ENCODE measurements around the gene HIP1R. TPM values are rescaled to one million over a fixed set of nuclear protein-coding genes. Genes with fewer than 3 reads are reported as not detected.
"Not testable (repeated sequence)": the region's sequence is repeated elsewhere in the genome, so short reads cannot be mapped to it uniquely, and the experiment has no call there.

HIP1R gene
- total RNA-seq, 2 donors from 2014 or later, result 14.8 to 48.9 TPM

GRCh38 chr12:122875590-122876220 lies 40.4 kb downstream of the HIP1R start:
- ATAC-seq (no peak), DNase-seq (ENCODE audit: low spot score) (no peak)
- Mint-ChIP-seq H3K27me3 (no peaks in the 10 kb centered on the region), H3K27ac (peak overlapping the region; percentile 39 to 85), H3K4me1 (ENCODE audit: low read depth in 2 of 2) (peaks cover 77 to 91% of the 10 kb centered on the region in 2 donors), H3K9me3 (no peaks in the 10 kb centered on the region), H3K4me3 (peak overlapping the region; percentile 42), H3K36me3 (no peaks in the 10 kb centered on the region)

- ATAC-seq; H3K27me3 Mint-ChIP-seq; H3K36me3 Mint-ChIP-seq; DNase-seq (ENCODE audit: low spot score); H3K9me3 Mint-ChIP-seq: not testable (repeated sequence)
- peak overlapping the region; percentile 42 for H3K4me3 Mint-ChIP-seq
- peak overlapping the region; percentile 39 to 85 for H3K27ac Mint-ChIP-seq
- H3K4me1 Mint-ChIP-seq (ENCODE audit: low read depth in 2 of 2), result peaks cover 80 to 91% of the 10 kb centered on the region in 2 donors
These were observed 41.0 kb downstream of the HIP1R start for GRCh38 chr12:122876281-122876680.

DNA sequence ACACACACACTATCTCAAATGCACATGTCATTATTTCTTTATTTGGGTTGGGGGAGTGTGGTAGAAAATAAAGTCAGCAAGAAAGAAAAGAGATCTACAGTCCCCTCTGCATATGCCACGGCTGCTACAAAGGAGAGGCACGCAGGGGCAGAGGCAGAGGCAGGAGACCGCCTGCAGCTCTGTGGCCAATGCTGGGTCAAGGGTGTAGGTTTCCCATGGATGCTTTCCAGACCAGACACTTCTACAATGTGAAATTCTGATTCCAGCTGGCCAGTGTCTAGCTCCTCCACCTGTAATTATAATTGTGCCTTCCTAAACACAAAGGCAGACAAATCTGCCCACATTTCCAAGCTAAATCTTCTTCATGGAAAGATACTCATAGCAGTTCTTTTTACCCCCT lies 41.5 kb downstream of the HIP1R start:
- no peaks in the 10 kb centered on the region for H3K27me3 Mint-ChIP-seq

GRCh38 chr12:122878780-122879612 lies 43.7 kb downstream of the HIP1R start:
- DNase-seq (ENCODE audit: low spot score), result no peak
- Mint-ChIP-seq H3K9me3 (no peaks in the 10 kb centered on the region), H3K27ac (peak overlapping the region; percentile 62 to 85), H3K27me3 (no peaks in the 10 kb centered on the region), H3K4me1 (ENCODE audit: low read depth in 2 of 2) (peaks cover 79 to 89% of the 10 kb centered on the region in 2 donors), H3K36me3 (no peaks in the 10 kb centered on the region), H3K4me3 (peak overlapping the region; percentile 60)
- ATAC-seq, result peak; percentile 23 to 25

More for the DNA sequence above, 41.5 kb downstream of the HIP1R start:
- H3K4me1 Mint-ChIP-seq (ENCODE audit: low read depth in 2 of 2), result peaks cover 80 to 89% of the 10 kb centered on the region in 2 donors
- H3K9me3 Mint-ChIP-seq, result no peaks in the 10 kb centered on the region
- DNase-seq (ENCODE audit: low spot score), result no peak
- H3K4me3 Mint-ChIP-seq, result peak overlapping the region; percentile 42
- no peaks in the 10 kb centered on the region for H3K36me3 Mint-ChIP-seq
- ATAC-seq, result no peak
- peak overlapping the region in 1 of 2 donors; percentile 85 for H3K27ac Mint-ChIP-seq

GRCh38 chr12:122880155-122880667 lies 45.0 kb downstream of the HIP1R start:
- DNase-seq (ENCODE audit: low spot score), result no peak

GRCh38 chr12:122880668-122881067 lies 45.4 kb downstream of the HIP1R start:
- ATAC-seq (peak; percentile 41 to 69), DNase-seq (ENCODE audit: low spot score) (no peak)
- Mint-ChIP-seq H3K4me3 (peak overlapping the region; percentile 28), H3K27me3 (no peaks in the 10 kb centered on the region), H3K4me1 (ENCODE audit: low read depth in 2 of 2) (peaks cover 75 to 86% of the 10 kb centered on the region in 2 donors), H3K27ac (peak overlapping the region; percentile 16 to 62), H3K36me3 (no peaks in the 10 kb centered on the region), H3K9me3 (no peaks in the 10 kb centered on the region)

More at GRCh38 chr12:122880155-122880667, 45.0 kb downstream of the HIP1R start:
- Mint-ChIP-seq H3K27me3 (no peaks in the 10 kb centered on the region), H3K9me3 (no peaks in the 10 kb centered on the region), H3K27ac (peak overlapping the region; percentile 16 to 62), H3K36me3 (no peaks in the 10 kb centered on the region), H3K4me1 (ENCODE audit: low read depth in 2 of 2) (peaks cover 78 to 90% of the 10 kb centered on the region in 2 donors), H3K4me3 (peak overlapping the region; percentile 28)
- ATAC-seq, result no peak

- DNase-seq (ENCODE audit: low spot score) (no peak), ATAC-seq (peak; percentile 52)
- H3K27ac Mint-ChIP-seq, result peak overlapping the region; percentile 38 to 82
- H3K4me3 Mint-ChIP-seq, result peak overlapping the region; percentile 66
- H3K27me3 Mint-ChIP-seq, result no peaks in the 10 kb centered on the region
- H3K4me1 Mint-ChIP-seq (ENCODE audit: low read depth in 2 of 2), result peaks cover 73 to 80% of the 10 kb centered on the region in 2 donors
- H3K9me3 Mint-ChIP-seq, result no peaks in the 10 kb centered on the region
- H3K36me3 Mint-ChIP-seq, result no peaks in the 10 kb centered on the region
These were observed 47.8 kb downstream of the HIP1R start for GRCh38 chr12:122882908-122883558.

DNA sequence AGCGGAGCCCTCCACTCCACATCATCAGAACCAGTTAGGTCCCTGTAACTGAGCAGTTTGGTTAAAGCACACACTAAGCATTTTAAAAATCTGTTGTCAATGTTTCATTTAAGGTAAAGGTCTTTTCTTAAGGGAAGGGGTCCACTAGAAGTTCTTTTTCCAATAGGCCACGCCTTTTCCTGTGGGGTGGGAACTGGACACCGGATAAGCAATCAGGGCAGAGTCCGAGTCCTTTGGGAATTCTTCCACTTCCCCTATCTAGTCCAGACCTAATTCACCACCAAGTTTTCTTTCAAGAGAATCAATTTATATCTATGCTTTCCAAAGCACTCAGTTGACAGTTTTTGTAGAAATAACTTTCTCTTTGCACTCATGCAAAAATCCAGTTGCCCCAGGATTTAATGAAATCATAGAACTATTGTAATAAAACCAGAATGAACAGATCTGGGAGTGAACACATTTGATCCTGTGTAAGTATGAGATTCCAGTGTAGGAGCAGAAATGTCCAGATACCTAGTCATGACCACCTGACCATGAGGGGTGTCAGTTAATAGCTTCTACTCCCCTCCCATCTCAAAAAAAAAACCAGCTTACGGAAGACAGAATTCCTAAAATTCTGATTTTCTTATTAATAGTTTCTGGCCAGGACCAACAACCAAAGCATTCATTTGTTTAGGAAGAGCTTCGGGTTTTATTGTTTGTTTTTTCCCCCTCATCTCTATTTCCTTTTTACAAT lies 49.0 kb downstream of the HIP1R start:
- Mint-ChIP-seq H3K4me1 (ENCODE audit: low read depth in 2 of 2) (peaks cover 74 to 79% of the 10 kb centered on the region in 2 donors), H3K9me3 (no peaks in the 10 kb centered on the region), H3K27me3 (no peaks in the 10 kb centered on the region), H3K36me3 (no peaks in the 10 kb centered on the region), H3K4me3 (peak overlapping the region; percentile 66), H3K27ac (peak overlapping the region; percentile 38 to 82)
- no peak for DNase-seq (ENCODE audit: low spot score)
- ATAC-seq, result no peak

- Mint-ChIP-seq H3K4me3 (no peak overlapping the region), H3K27me3 (no peaks in the 10 kb centered on the region), H3K9me3 (no peaks in the 10 kb centered on the region), H3K27ac (peak overlapping the region in 1 of 2 donors; percentile 82), H3K36me3 (no peaks in the 10 kb centered on the region), H3K4me1 (ENCODE audit: low read depth in 2 of 2) (peaks cover 71 to 77% of the 10 kb centered on the region in 2 donors)
- ATAC-seq (no peak), DNase-seq (ENCODE audit: low spot score) (no peak)
These were observed 49.6 kb downstream of the HIP1R start for GRCh38 chr12:122884860-122885259.

DNA sequence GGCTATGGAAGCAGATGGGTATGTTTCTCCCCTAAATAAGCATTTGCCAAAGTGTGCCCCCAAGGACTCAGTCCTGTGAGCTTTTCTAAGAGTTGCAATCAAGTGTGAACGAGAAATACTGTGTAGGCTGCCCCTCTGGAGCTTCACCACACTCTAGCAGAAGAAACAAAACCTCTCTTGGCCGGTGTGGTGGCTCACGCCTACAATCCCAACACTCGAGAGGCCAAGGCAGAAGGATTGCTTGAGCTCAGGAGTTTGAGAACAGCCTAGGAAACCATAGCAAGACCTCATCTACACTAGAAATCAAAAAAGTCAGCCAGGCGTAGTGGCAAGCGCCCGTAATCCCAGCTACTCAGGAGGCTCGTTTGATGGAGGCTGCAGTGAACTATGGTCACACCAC lies 50.9 kb downstream of the HIP1R start:
- Mint-ChIP-seq H3K27me3 (no peaks in the 10 kb centered on the region), H3K4me3 (no peak overlapping the region), H3K36me3 (no peaks in the 10 kb centered on the region), H3K4me1 (ENCODE audit: low read depth in 2 of 2) (peaks cover 71 to 77% of the 10 kb centered on the region in 2 donors), H3K27ac (peak overlapping the region in 1 of 2 donors; percentile 76), H3K9me3 (no peaks in the 10 kb centered on the region)
- no peak for DNase-seq (ENCODE audit: low spot score)
- no peak for ATAC-seq

- no peaks in the 10 kb centered on the region for H3K36me3 Mint-ChIP-seq
- no peaks in the 10 kb centered on the region for H3K9me3 Mint-ChIP-seq
- ATAC-seq (peak; percentile 63 to 70), DNase-seq (ENCODE audit: low spot score) (no peak)
- peaks cover 75 to 79% of the 10 kb centered on the region in 2 donors for H3K4me1 Mint-ChIP-seq (ENCODE audit: low read depth in 2 of 2)
- no peaks in the 10 kb centered on the region for H3K27me3 Mint-ChIP-seq
- H3K4me3 Mint-ChIP-seq, result peak overlapping the region; percentile 87
- peak overlapping the region; percentile 76 to 82 for H3K27ac Mint-ChIP-seq
These were observed 51.9 kb downstream of the HIP1R start for GRCh38 chr12:122886851-122887818.

- ATAC-seq (no peak), DNase-seq (ENCODE audit: low spot score) (no peak)
- Mint-ChIP-seq H3K4me3 (peak overlapping the region; percentile 87), H3K27ac (peak overlapping the region; percentile 76 to 82), H3K36me3 (no peaks in the 10 kb centered on the region), H3K4me1 (ENCODE audit: low read depth in 2 of 2) (peaks cover 74 to 78% of the 10 kb centered on the region in 2 donors), H3K9me3 (no peaks in the 10 kb centered on the region), H3K27me3 (no peaks in the 10 kb centered on the region)
These were observed 52.6 kb downstream of the HIP1R start for GRCh38 chr12:122887819-122888212.

Measured in natural killer cell treated with Interleukin-12 subunit alpha and Interleukin-12 subunit beta and Interleukin-15 and Interleukin-18, amount 100 ng/mL, for 72 hours (primary cell).